Smooth muscle cell (in vitro differentiated cells): Measurements from ENCODE around the gene SMC1B. TPM values are rescaled to one million over a fixed set of nuclear protein-coding genes. Genes with fewer than 3 reads are reported as not detected.
"Not testable (repeated sequence)": the region's sequence is repeated elsewhere in the genome, so short reads cannot be mapped to it uniquely, and the experiment has no call there.

Experiments used
- DNase-seq: peaks from one replicate; lab custom pipeline; 2025; ENCODE audit not compliant: unreplicated experiment; lab: John Stamatoyannopoulos, UW
- H2AFZ ChIP-seq: fragments of 200-600 bp; sonication (generic); 2 replicates; pipeline ENCODE4 v1.6.0; 2016; ENCODE audit warnings: antibody characterized with exemption, low read depth, mild to moderate bottlenecking
- H3F3A ChIP-seq: fragments of 200-600 bp; sonication (generic); 2 replicates; pipeline ENCODE4 v1.6.0; 2017; ENCODE audit warnings: antibody characterized with exemption, low read depth
- H3K27ac ChIP-seq: fragments of 200-600 bp; sonication (generic); 2 replicates; pipeline ENCODE4 v1.5.1; 2016; ENCODE audit warnings: low read depth, mild to moderate bottlenecking
- H3K27me3 ChIP-seq: fragments of 200-600 bp; sonication (generic); 2 replicates; pipeline ENCODE4 v1.6.1; 2016; ENCODE audit warnings: low read depth, mild to moderate bottlenecking
- H3K36me3 ChIP-seq: fragments of 200-600 bp; sonication (generic); 2 replicates; pipeline ENCODE4 v1.5.1; 2016; ENCODE audit warnings: low read depth
- H3K4me1 ChIP-seq: fragments of 200-600 bp; sonication (generic); 2 replicates; pipeline ENCODE4 v1.5.1; 2016; ENCODE audit warnings: low read depth
- H3K4me2 ChIP-seq: fragments of 200-600 bp; sonication (generic); 2 replicates; pipeline ENCODE4 v1.6.0; 2016; ENCODE audit warnings: mild to moderate bottlenecking
- H3K4me3 ChIP-seq: fragments of 200-600 bp; sonication (generic); 2 replicates; pipeline ENCODE4 v1.5.1; 2016; ENCODE audit warnings: mild to moderate bottlenecking
- H3K79me2 ChIP-seq: fragments of 200-600 bp; sonication (generic); 2 replicates; pipeline ENCODE4 v1.6.0; 2016; ENCODE audit warnings: low read depth, mild to moderate bottlenecking
- H3K9ac ChIP-seq: fragments of 200-600 bp; sonication (generic); 2 replicates; pipeline ENCODE4 v1.6.0; 2016; ENCODE audit warnings: low read depth
- H3K9me3 ChIP-seq: fragments of 200-600 bp; sonication (generic); replicated peaks from 2 replicates; pipeline ENCODE4 v1.5.1; 2016; ENCODE audit warnings: low read depth
- H4K20me1 ChIP-seq: fragments of 200-600 bp; sonication (generic); 2 replicates; pipeline ENCODE4 v1.6.0; 2016; ENCODE audit warnings: low read depth
- WGBS: methylation state at CpG from one replicate; pipeline ENCODE4 v1.1.7; 2016; ENCODE audit warnings: low lambda C conversion rate; 5-methylcytosine and 5-hydroxymethylcytosine counted together
- polyA plus RNA-seq: library from polyadenylated mRNA; unstranded; fragments of >200 nt; fragmentation: Nextera tagmentation; extraction: Ambion mirVana; gene quantifications from 2 replicates; pipeline ENCODE4 v1.2.1, GENCODE V29; 2016
- total RNA-seq: library from RNA; depleted of rRNA; stranded (reverse); fragments of >200 nt; gene quantifications from 2 replicates; pipeline ENCODE4 v1.2.3, GENCODE V29; 2014
- TF ChIP-seq, protein P1 (sequence below): fragments of 200-600 bp; sonication (generic); IDR thresholded peaks from 2 replicates; pipeline ENCODE4 v1.5.1; 2017; ENCODE audit warnings: borderline replicate concordance, mild to moderate bottlenecking, antibody characterized with exemption; ENCODE audit not compliant: insufficient read depth, poor library complexity, severe bottlenecking

SMC1B gene
- total and polyA plus RNA-seq, 2 experiments from 2014 or later, result 0.06 TPM; not detected in 1

DNA sequence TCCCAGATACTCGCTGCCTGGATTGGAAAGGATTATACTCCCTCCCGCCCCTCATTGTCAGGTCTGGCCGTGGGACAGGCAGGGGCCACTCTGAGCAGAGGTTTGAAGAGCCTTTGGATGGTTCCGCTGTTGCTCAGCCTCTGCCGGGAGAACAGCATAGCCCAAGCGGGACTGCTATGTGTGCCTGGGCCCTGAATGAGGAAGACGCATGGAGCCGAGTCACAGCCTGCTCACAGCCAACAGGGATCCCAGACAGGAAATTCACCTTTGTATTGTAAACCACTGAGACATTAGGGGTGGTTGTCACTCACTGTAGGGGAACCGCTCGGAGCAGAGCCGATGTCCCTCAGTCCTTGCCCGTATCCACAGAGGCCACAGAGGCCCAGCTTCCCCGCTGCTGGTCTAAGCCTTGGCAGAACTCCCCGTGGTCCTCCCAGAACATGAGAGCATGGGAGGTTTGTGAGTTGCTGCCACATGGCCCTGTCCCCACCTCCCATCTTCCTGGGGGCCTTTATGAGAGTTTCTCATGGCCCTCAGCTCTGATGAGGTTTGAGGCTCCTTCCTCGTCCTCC is 114.4 kb downstream of the SMC1B start:
- 68% methylated on average over 15 of the region's 15 CpGs for WGBS
- no peak overlapping the region for H2AFZ ChIP-seq

DNA sequence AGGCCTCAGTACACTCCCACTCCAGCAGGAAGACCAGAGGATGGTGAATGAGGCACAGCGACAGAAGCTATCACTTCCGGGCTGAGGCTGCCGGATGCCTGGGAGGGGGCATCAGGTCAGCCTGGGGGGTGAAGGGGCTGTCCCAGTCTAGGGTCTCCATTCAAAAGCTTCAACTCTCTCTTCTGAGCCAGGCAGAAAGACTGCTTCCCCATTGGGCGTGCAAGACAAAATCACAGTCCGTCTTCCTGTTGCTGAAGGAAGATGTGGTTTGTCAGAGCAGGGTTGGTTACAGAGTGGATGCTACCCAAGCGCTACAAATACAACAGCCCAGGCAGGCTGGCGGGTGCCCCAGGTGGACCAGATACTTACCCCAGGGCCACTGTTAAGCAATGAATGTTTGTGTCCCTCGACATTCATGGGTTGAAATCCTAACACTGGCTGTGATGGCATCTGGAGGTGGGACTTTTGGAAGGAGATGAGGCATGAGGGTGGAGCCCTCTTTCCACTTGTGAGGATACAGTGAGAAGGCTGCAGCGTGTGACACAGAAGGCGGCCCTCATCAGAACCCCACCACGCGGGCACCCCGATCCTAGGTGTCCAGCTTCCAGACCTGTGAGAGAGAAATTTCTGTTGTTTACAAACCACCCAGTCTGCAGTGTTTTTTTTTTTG is 116.6 kb downstream of the SMC1B start:
- TF ChIP-seq, protein P1, sequence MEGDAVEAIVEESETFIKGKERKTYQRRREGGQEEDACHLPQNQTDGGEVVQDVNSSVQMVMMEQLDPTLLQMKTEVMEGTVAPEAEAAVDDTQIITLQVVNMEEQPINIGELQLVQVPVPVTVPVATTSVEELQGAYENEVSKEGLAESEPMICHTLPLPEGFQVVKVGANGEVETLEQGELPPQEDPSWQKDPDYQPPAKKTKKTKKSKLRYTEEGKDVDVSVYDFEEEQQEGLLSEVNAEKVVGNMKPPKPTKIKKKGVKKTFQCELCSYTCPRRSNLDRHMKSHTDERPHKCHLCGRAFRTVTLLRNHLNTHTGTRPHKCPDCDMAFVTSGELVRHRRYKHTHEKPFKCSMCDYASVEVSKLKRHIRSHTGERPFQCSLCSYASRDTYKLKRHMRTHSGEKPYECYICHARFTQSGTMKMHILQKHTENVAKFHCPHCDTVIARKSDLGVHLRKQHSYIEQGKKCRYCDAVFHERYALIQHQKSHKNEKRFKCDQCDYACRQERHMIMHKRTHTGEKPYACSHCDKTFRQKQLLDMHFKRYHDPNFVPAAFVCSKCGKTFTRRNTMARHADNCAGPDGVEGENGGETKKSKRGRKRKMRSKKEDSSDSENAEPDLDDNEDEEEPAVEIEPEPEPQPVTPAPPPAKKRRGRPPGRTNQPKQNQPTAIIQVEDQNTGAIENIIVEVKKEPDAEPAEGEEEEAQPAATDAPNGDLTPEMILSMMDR, result no peak
- no peaks in the 10 kb centered on the region for H3K4me1 ChIP-seq
- H2AFZ ChIP-seq, result no peak overlapping the region
- no peaks in the 10 kb centered on the region for H4K20me1 ChIP-seq
- no peaks in the 10 kb centered on the region for H3F3A ChIP-seq
- no peaks in the 10 kb centered on the region for H3K79me2 ChIP-seq
- no peaks in the 10 kb centered on the region for H3K36me3 ChIP-seq
- no peaks in the 10 kb centered on the region for H3K27me3 ChIP-seq
- H3K4me2 ChIP-seq, result no peak overlapping the region
- H3K4me3 ChIP-seq, result no peak overlapping the region
- no peak for DNase-seq
- H3K27ac ChIP-seq, result no peak overlapping the region
- WGBS, result 93% methylated on average over 13 of the region's 13 CpGs
- H3K9ac ChIP-seq, result no peak overlapping the region
- H3K9me3 ChIP-seq, result no peaks in the 10 kb centered on the region

More for the DNA sequence above, 114.4 kb downstream of the SMC1B start:
- H3K36me3 ChIP-seq, result no peaks in the 10 kb centered on the region
- H3K27ac ChIP-seq, result no peak overlapping the region
- no peaks in the 10 kb centered on the region for H3K27me3 ChIP-seq
- H3K9ac ChIP-seq, result no peak overlapping the region
- TF ChIP-seq, protein P1, result no peak
- no peaks in the 10 kb centered on the region for H3K4me1 ChIP-seq
- H3K4me2 ChIP-seq, result no peak overlapping the region
- H4K20me1 ChIP-seq, result no peaks in the 10 kb centered on the region
- H3K9me3 ChIP-seq, result no peaks in the 10 kb centered on the region
- DNase-seq, result no peak
- no peaks in the 10 kb centered on the region for H3F3A ChIP-seq
- no peak overlapping the region for H3K4me3 ChIP-seq
- no peaks in the 10 kb centered on the region for H3K79me2 ChIP-seq

DNA sequence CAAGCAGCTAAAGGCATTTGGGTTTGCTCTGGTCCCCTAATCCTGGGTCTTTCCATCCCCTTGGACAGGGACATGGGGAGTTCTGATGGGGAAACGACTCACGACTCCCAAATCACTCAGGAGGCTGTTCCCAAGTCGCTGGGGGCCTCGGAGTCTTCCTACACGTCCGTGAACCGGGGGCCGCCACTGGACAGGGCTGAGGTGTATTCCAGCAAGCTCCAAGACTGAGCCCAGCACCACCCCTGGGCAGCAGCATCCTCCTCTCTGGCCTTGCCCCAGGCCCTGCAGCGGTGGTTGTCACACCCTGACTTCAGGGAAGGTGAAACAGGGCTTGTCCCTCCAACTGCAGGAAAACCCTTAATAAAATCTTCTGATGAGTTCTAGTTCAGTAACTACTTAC is 117.9 kb downstream of the SMC1B start:
- Histone ChIP-seq H3K9ac (no peak overlapping the region), H3K36me3 (no peaks in the 10 kb centered on the region), H3K4me1 (no peaks in the 10 kb centered on the region), H3K27ac (no peak overlapping the region), H3F3A (no peaks in the 10 kb centered on the region), H3K9me3 (no peaks in the 10 kb centered on the region), H3K4me3 (no peak overlapping the region), H3K4me2 (no peak overlapping the region), H3K27me3 (no peaks in the 10 kb centered on the region), H4K20me1 (no peaks in the 10 kb centered on the region), H2AFZ (no peak overlapping the region), H3K79me2 (no peaks in the 10 kb centered on the region)
- no peak for DNase-seq
- TF ChIP-seq, protein P1, result no peak
- 85% methylated on average over 9 of the region's 9 CpGs for WGBS

DNA sequence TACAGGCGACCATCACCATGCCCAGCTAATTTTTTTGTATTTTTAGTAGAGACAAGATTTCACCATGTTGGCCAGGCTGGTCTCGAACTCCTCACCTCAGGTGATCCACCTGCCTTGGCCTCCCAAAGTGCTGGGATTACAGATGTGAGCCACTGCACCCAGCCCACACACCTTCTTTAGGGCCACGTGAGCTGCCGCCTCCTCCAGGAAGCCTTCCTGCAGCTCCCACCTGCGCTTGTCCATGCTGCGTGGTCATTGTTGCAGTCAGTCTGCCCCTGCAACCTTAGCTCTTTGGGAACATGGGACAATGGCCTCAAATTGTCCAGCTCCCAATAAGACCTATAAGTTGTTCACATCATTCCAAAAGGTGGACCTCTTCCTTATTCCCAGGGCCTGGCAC is 118.4 kb downstream of the SMC1B start:
- not testable (repeated sequence) for H3K79me2 ChIP-seq, H3K36me3 ChIP-seq, H2AFZ ChIP-seq, H3K27me3 ChIP-seq, H3K4me1 ChIP-seq, H3K27ac ChIP-seq, H3K9me3 ChIP-seq, H3K4me2 ChIP-seq, DNase-seq, H3K4me3 ChIP-seq, H4K20me1 ChIP-seq, H3F3A ChIP-seq, H3K9ac ChIP-seq
- 93% methylated on average over 6 of the region's 6 CpGs for WGBS

Other genes with a start within 250 kb of the SMC1B start
- 21.0 and 33.5 TPM in 2 replicates for gene NUP50, start 249.7 kb downstream of the SMC1B start, total RNA-seq
- 16.8 and 18.6 TPM in 2 replicates for gene NUP50, start 249.7 kb downstream of the SMC1B start, polyA plus RNA-seq
- gene KIAA0930, start 172.7 kb downstream of the SMC1B start, total RNA-seq, result 35.9 and 44.8 TPM in 2 replicates
- 37.6 and 49.0 TPM in 2 replicates for gene KIAA0930, start 172.7 kb downstream of the SMC1B start, polyA plus RNA-seq
- gene UPK3A, start 128.7 kb downstream of the SMC1B start, total RNA-seq, result not detected in 2 replicates
- not detected in 2 replicates for gene UPK3A, start 128.7 kb downstream of the SMC1B start, polyA plus RNA-seq
- gene FAM118A, start 103.7 kb downstream of the SMC1B start, total RNA-seq, result 36.1 and 36.6 TPM in 2 replicates
- 60.3 and 114 TPM in 2 replicates for gene FAM118A, start 103.7 kb downstream of the SMC1B start, polyA plus RNA-seq
- gene RIBC2, start 94 bp upstream of the SMC1B start, total RNA-seq, result 1.2 and 1.6 TPM in 2 replicates
- gene RIBC2, start 94 bp upstream of the SMC1B start, polyA plus RNA-seq, result 1.8 and 2.6 TPM in 2 replicates
- gene FBLN1, start 89.3 kb upstream of the SMC1B start, total RNA-seq, result 86.4 and 90.9 TPM in 2 replicates
- gene FBLN1, start 89.3 kb upstream of the SMC1B start, polyA plus RNA-seq, result 288 and 296 TPM in 2 replicates